ENCODE results near the gene ZNF506. TPM values are rescaled to one million over a fixed set of nuclear protein-coding genes. Genes with fewer than 3 reads are reported as not detected.

The ZNF506 gene
- total RNA-seq, result 11.2 and 15.2 TPM in 2 replicates

DNA sequence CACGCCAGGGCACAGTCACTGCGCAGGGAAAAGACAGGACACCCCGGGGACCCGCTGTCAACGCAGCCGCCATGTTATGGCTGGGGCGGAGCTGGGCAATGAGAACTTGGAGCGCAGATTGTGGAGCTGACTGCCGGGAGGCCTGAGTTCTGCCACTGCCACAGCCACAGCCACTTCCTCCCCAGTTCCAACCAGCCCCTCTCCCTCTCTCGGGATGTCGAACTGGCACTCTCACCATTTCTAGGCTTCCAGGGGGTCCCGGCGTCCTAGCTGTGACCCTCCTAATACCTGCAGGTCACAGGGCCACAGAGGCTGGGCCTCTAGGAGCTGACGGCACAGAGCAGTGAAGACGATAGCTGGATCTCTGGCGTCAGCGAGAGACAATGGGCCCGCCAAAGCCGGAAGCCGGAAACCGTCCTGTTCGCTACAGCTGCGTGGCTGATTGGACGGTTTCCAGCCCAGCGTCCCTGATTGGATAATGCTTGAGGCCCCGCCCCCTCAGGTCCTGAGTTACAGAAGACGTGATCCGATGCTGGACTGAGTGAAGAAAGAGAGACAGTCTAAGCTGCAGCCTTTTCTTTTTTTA lies at the start of gene ZNF506:
Gene ZNF506 (minus strand): TSS at position 385 of the 586 bp plus-strand sequence. CDS start 147 bp downstream, at position 238.

DNA sequence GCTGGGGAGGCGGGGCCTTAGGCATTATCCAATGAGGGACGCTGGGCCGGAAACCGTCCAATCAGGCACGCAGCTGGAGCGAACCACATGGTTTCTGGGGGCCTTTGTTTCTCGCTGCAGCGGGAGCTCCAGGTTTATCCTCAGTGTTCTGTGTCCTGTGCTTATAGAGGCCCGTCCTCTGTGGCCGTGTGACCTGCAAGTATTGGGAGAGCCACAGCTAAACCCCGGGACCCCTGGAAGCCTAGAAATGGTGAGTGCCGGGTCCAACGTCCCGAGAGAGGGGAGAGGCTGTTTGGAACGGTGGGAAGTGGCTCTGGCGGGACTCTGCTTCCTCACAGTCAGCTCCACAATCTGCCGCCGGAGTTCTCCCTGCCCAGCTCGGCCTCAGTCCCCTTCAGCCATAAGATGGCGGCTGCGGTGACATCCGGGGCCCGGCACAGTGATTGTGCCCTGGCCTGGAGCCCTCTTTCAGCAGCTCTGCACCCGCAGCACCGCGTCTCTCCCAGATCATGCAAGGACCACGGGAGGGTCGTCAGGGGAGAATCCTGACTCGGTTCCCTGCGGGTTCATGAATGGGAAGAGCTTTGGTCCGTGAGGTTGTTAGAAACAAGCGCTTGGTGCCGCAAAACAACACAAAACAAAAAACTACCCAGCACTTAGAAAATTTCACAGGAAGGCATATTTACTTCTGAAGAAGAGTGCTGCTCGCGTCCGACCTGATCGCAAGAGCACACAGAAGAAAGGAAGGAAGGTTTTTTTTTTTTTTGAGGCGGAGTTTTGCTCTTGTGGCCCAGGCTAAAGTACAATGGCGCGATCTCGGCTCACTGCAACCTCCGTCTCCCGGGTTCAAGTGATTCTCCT lies 44.4 kb upstream of the ZNF506 start, which contains the start of gene ZNF253:
Gene ZNF253 (plus strand): TSS at position 133 of the 861 bp plus-strand sequence. CDS start 115 bp downstream, at position 248.

Other genes with a start within 250 kb of the ZNF506 start
- gene PBX4, start 203.1 kb downstream of the ZNF506 start, total RNA-seq, result not detected in 2 replicates
- gene LPAR2, start 193.5 kb downstream of the ZNF506 start, total RNA-seq, result 1.1 and 2.9 TPM in 2 replicates
- gene GMIP, start 178.1 kb downstream of the ZNF506 start, total RNA-seq, result 4.7 and 13.4 TPM in 2 replicates
- gene ATP13A1, start 158.1 kb downstream of the ZNF506 start, total RNA-seq, result 69.7 and 112 TPM in 2 replicates
- gene ZNF101, start 152.9 kb downstream of the ZNF506 start, total RNA-seq, result 4.3 and 5.3 TPM in 2 replicates
- 2.5 and 2.9 TPM in 2 replicates for gene ZNF14, start 88.6 kb downstream of the ZNF506 start, total RNA-seq
- 2.3 and 3.2 TPM in 2 replicates for gene ZNF253, start 44.1 kb upstream of the ZNF506 start, total RNA-seq
- 2.1 and 5.4 TPM in 2 replicates for gene ZNF93, start 79.2 kb upstream of the ZNF506 start, total RNA-seq
- 0.97 and 1.6 TPM in 2 replicates for gene ZNF682, start 217.8 kb upstream of the ZNF506 start, total RNA-seq